Gastroesophageal sphincter (tissue), 3 donors: ENCODE measurements around the gene TIMD4.

Experiments used
- CTCF ChIP-seq, 4 experiments: fragments of 200-600 bp in 2 of 4; fragments of 450-650 bp in 2 of 4; sonication (generic) in 1 of 4; IDR thresholded peaks; one replicate each; pipeline ENCODE4 v1.5.1; 2017 to 2019; ENCODE audit warnings: antibody characterized with exemption in 4 of 4, mild to moderate bottlenecking in 2 of 4, moderate library complexity in 2 of 4
- POLR2A ChIP-seq, 2 donors: fragments of 450-650 bp; IDR thresholded peaks; one replicate each; pipeline ENCODE4 v1.6.1; 2017; ENCODE audit warnings: antibody characterized with exemption in 2 of 2, mild to moderate bottlenecking in 2 of 2, moderate library complexity in 1 of 2

- TF ChIP-seq POLR2A (IDR thresholded peaks at IDR 0.05), result no peak
- TF ChIP-seq CTCF (IDR thresholded peaks at IDR 0.05), result no peak
Measured at GRCh38 chr5:156870498-156870839, 92.6 kb downstream of the TIMD4 start.
